ENCODE results near the gene SORCS3.

The SORCS3 gene

GRCh38 chr10:104641187-104641936, at the start of gene SORCS3:
SORCS3 (plus strand) TSS chr10:104641290.
- FAIRE-seq, result no peak

GRCh38 chr10:104591441-104591840, 49.6 kb upstream of the SORCS3 start:
- no peak for FAIRE-seq

GRCh38 chr10:104601166-104601565, 39.9 kb upstream of the SORCS3 start:
- FAIRE-seq, result no peak

GRCh38 chr10:104608091-104608828, 32.8 kb upstream of the SORCS3 start:
- no peak for FAIRE-seq

GRCh38 chr10:104612571-104613205, 28.4 kb upstream of the SORCS3 start:
- no peak for FAIRE-seq

GRCh38 chr10:104613406-104613805, 27.7 kb upstream of the SORCS3 start:
- no peak for FAIRE-seq

- no peak for FAIRE-seq
Observed at GRCh38 chr10:104614245-104614831, 26.8 kb upstream of the SORCS3 start.

GRCh38 chr10:104615136-104615535, 26.0 kb upstream of the SORCS3 start:
- FAIRE-seq, result no peak

GRCh38 chr10:104617831-104618230, 23.3 kb upstream of the SORCS3 start:
- FAIRE-seq, result no peak

GRCh38 chr10:104622175-104622574, 18.9 kb upstream of the SORCS3 start:
- FAIRE-seq, result no peak

GRCh38 chr10:104622598-104623209, 18.4 kb upstream of the SORCS3 start:
- FAIRE-seq, result no peak

- FAIRE-seq, result no peak
Observed at GRCh38 chr10:104630731-104631130, 10.4 kb upstream of the SORCS3 start.

GRCh38 chr10:104631946-104632345, 9.1 kb upstream of the SORCS3 start:
- FAIRE-seq, result no peak

GRCh38 chr10:104638861-104639589, 2.1 kb upstream of the SORCS3 start:
- FAIRE-seq, result no peak

- FAIRE-seq, result no peak
Observed at GRCh38 chr10:104639590-104640338, 1.3 kb upstream of the SORCS3 start.

- no peak for FAIRE-seq
Observed at GRCh38 chr10:104640339-104641186, 527 bp upstream of the SORCS3 start.

- no peak for FAIRE-seq
Observed at GRCh38 chr10:104641937-104642657, 1.0 kb downstream of the SORCS3 start.

GRCh38 chr10:104642658-104643302, 1.7 kb downstream of the SORCS3 start:
- FAIRE-seq, result no peak

- no peak for FAIRE-seq
Observed at GRCh38 chr10:104643303-104643663, 2.2 kb downstream of the SORCS3 start.

Measured in G401.6 (cell line).